HCT116 (cell line): ENCODE results near the gene NUDT22. TPM values are rescaled to one million over a fixed set of nuclear protein-coding genes. Genes with fewer than 3 reads are reported as not detected.

ENCODE experiments used
- ATAC-seq: fragments of 200-7000 bp; cut with Tn5 transposase; 2 replicates; pipeline ENCODE4 v1.9.1; 2020; ENCODE audit warnings: mild to moderate bottlenecking, moderate library complexity
- BruUV-seq: library from RNA; stranded (reverse); fragments of 400-500 nt; replicated peaks from 2 replicates; lab custom pipeline; 2021; lab: Mats Ljungman, UMichigan
- CTCF ChIA-PET: fragments of 300-600 bp; sonication (Branson Sonifier 250); formaldehyde crosslinking; loops from one replicate; lab custom pipeline; 2021; ENCODE audit warnings: antibody characterized with exemption; lab: Charles Lee
- POLR2A ChIA-PET: fragments of 300-600, 350-600 bp; sonication (Branson Sonifier 250); formaldehyde crosslinking; loops from one replicate; lab custom pipeline; 2021; ENCODE audit warnings: antibody characterized with exemption; lab: Charles Lee
- RAD21 ChIA-PET, 2 experiments: fragments of 300-600 bp; sonication (Branson Sonifier 250); formaldehyde crosslinking; loops; one replicate each; lab custom pipeline; 2023; ENCODE audit warnings: low total read pairs in 2 of 2; ENCODE audit not compliant: uncharacterized antibody in 2 of 2, unreplicated experiment in 2 of 2, low non-redundant PET in 1 of 2; lab: Charles Lee
- DNase-seq: peaks from one replicate; pipeline ENCODE4 v3.0.0-alpha.2; 2010; ENCODE audit warnings: low read depth, low spot score
- H2AFZ ChIP-seq: fragments of 200-600 bp; shearing (Covaris generic), sonication (generic); 2 replicates; pipeline ENCODE4 v1.6.1; 2017; ENCODE audit warnings: low read depth, mixed run types, mixed read lengths, antibody characterized with exemption, low read length; ENCODE audit not compliant: poor library complexity, severe bottlenecking
- H3K27ac ChIP-seq: 2 replicates; pipeline ENCODE4 v1.5.1; 2012; ENCODE audit warnings: low read depth, low read length
- H3K27me3 ChIP-seq: fragments of 200-600 bp; sonication (generic); 2 replicates; pipeline ENCODE4 v1.6.1; 2016; ENCODE audit warnings: mixed run types, low read length, mixed read lengths; ENCODE audit not compliant: insufficient read depth
- H3K36me3 ChIP-seq, 2 experiments: fragments of 200-500 bp in 1 of 2; fragments of 200-600 bp in 1 of 2; sonication (Bioruptor generic) in 1 of 2; sonication (generic) in 1 of 2; 2 replicates each; pipeline versions ENCODE4 v1.5.1 to v1.6.1; 2014 to 2016; ENCODE audit warnings: low read length in 2 of 2, inconsistent platforms in 1 of 2, mixed read lengths in 1 of 2, mixed run types in 1 of 2; ENCODE audit not compliant: insufficient read depth in 2 of 2, control insufficient read depth in 1 of 2
- H3K4me1 ChIP-seq, 2 experiments: fragments of 200-600 bp in 1 of 2; sonication (generic) in 1 of 2; 2 replicates each; pipeline versions ENCODE4 v1.5.1 to v1.6.1; 2012 to 2017; ENCODE audit warnings: low read length in 2 of 2, inconsistent platforms in 1 of 2, mild to moderate bottlenecking in 1 of 2, mixed read lengths in 1 of 2, mixed run types in 1 of 2, moderate library complexity in 1 of 2; ENCODE audit not compliant: insufficient read depth in 2 of 2, control insufficient read depth in 1 of 2
- H3K4me2 ChIP-seq: fragments of 200-600 bp; sonication (generic); 2 replicates; pipeline ENCODE4 v1.6.1; 2017; ENCODE audit warnings: mixed run types, low read length, mixed read lengths
- H3K4me3 ChIP-seq, 2 experiments: fragments of 200-600 bp in 1 of 2; sonication (generic) in 1 of 2; replicated peaks in 1 of 2; 2 replicates each; pipeline ENCODE4 v1.5.1; 2011 to 2016; ENCODE audit warnings: low read length in 2 of 2, control low read depth in 1 of 2, low read depth in 1 of 2, mild to moderate bottlenecking in 1 of 2, mixed read lengths in 1 of 2, mixed run types in 1 of 2
- H3K79me2 ChIP-seq: fragments of 200-600 bp; sonication (generic); 2 replicates; pipeline ENCODE4 v1.6.1; 2017; ENCODE audit warnings: mild to moderate bottlenecking, mixed run types, low read length, moderate library complexity, mixed read lengths; ENCODE audit not compliant: insufficient read depth
- H3K9ac ChIP-seq: fragments of 200-600 bp; sonication (generic); 2 replicates; pipeline ENCODE4 v1.6.1; 2016; ENCODE audit warnings: low read length, mixed read lengths
- H3K9me2 ChIP-seq: fragments of 200-600 bp; sonication (generic), shearing (Covaris generic); 2 replicates; pipeline ENCODE4 v1.6.1; 2017; ENCODE audit warnings: mixed run types, mild to moderate bottlenecking, moderate library complexity; ENCODE audit not compliant: insufficient read depth
- H3K9me3 ChIP-seq, 2 experiments: fragments of 200-500 bp in 1 of 2; fragments of 200-600 bp in 1 of 2; sonication (Bioruptor generic) in 1 of 2; sonication (generic) in 1 of 2; 2 replicates each; pipeline ENCODE4 v1.6.1; 2014 to 2017; ENCODE audit warnings: low read length in 2 of 2, mixed read lengths in 2 of 2, inconsistent platforms in 1 of 2, low read depth in 1 of 2, mild to moderate bottlenecking in 1 of 2, mixed run types in 1 of 2, moderate library complexity in 1 of 2; ENCODE audit not compliant: control insufficient read depth in 1 of 2, insufficient read depth in 1 of 2
- H4K20me1 ChIP-seq: fragments of 200-600 bp; sonication (generic), shearing (Covaris generic); 2 replicates; pipeline ENCODE4 v1.6.1; 2017; ENCODE audit warnings: mixed run types, mild to moderate bottlenecking, moderate library complexity; ENCODE audit not compliant: insufficient read depth
- CEBPB ChIP-seq: IDR thresholded peaks from 2 replicates; pipeline ENCODE4 v1.6.1; 2012; ENCODE audit warnings: low read depth
- ELF1 ChIP-seq: IDR thresholded peaks from 2 replicates; pipeline ENCODE4 v1.6.1; 2012; ENCODE audit warnings: low read depth, borderline replicate concordance
- EZH2 ChIP-seq: fragments of 200-600 bp; sonication (generic); IDR thresholded peaks from 2 replicates; pipeline ENCODE4 v1.6.1; 2017; ENCODE audit warnings: antibody characterized with exemption, mixed run types
- EZH2phosphoT487 ChIP-seq: fragments of 200-600 bp; IDR thresholded peaks from 2 replicates; pipeline ENCODE4 v1.6.1; 2018; ENCODE audit warnings: antibody characterized with exemption, borderline replicate concordance
- FOSL1 ChIP-seq: IDR thresholded peaks from 2 replicates; pipeline ENCODE4 v1.6.1; 2012; ENCODE audit warnings: low read depth
- JUND ChIP-seq: IDR thresholded peaks from 2 replicates; pipeline ENCODE4 v1.6.1; 2012
- SIN3A ChIP-seq: IDR thresholded peaks from 2 replicates; pipeline ENCODE4 v1.6.1; 2012; ENCODE audit warnings: low read depth
- SP1 ChIP-seq: IDR thresholded peaks from 2 replicates; pipeline ENCODE4 v1.6.1; 2012; ENCODE audit warnings: low read depth
- SRF ChIP-seq: IDR thresholded peaks from 2 replicates; pipeline ENCODE4 v1.6.1; 2012; ENCODE audit warnings: low read depth
- TCF7L2 ChIP-seq: IDR thresholded peaks from 2 replicates; pipeline ENCODE4 v1.7.0; 2011; ENCODE audit warnings: borderline replicate concordance, inconsistent platforms; ENCODE audit not compliant: insufficient read depth, insufficient read length; ENCODE audit errors: extremely low read depth
- YY1 ChIP-seq: IDR thresholded peaks from 2 replicates; pipeline ENCODE4 v1.6.1; 2011; ENCODE audit warnings: low read length, low read depth, moderate library complexity, mild to moderate bottlenecking; ENCODE audit not compliant: insufficient replicate concordance; ENCODE audit errors: extremely low read depth
- ZFX ChIP-seq: fragments of 450-650 bp; IDR thresholded peaks from 2 replicates; pipeline ENCODE4 v1.6.1; 2017
- ZNF274 ChIP-seq: fragments of 200-500 bp; sonication (Bioruptor generic); IDR thresholded peaks from 2 replicates; pipeline ENCODE4 v1.6.1; 2014; ENCODE audit warnings: mild to moderate bottlenecking, low read depth, low read length, inconsistent platforms
- intact Hi-C: fragments of 100-400 bp; cut with micrococcal nuclease; formaldehyde crosslinking; loops from 2 replicates; pipeline ENCODE4 v1.10.0; 2022
- total RNA-seq: library from RNA; stranded (reverse); gene quantifications from one replicate; pipeline ENCODE4 v1.2.1, GENCODE V29; 2021; ENCODE audit not compliant: unreplicated experiment
- TF ChIP-seq, protein P1 (sequence below), 3 experiments: fragments of 200-600 bp in 1 of 3; sonication (generic) in 1 of 3; IDR thresholded peaks in 2 of 3; conservative IDR thresholded peaks in 1 of 3; 2 replicates each; pipeline ENCODE4 v1.5.1; 2012 to 2017; ENCODE audit warnings: low read depth in 2 of 3, low read length in 2 of 3, antibody characterized with exemption in 1 of 3, borderline replicate concordance in 1 of 3, control low read depth in 1 of 3, mild to moderate bottlenecking in 1 of 3, mixed read lengths in 1 of 3, mixed run types in 1 of 3, moderate library complexity in 1 of 3; ENCODE audit not compliant: insufficient read depth in 1 of 3
- TF ChIP-seq, protein P2 (sequence below): IDR thresholded peaks from 2 replicates; pipeline ENCODE4 v1.6.1; 2012; ENCODE audit warnings: low read depth
- TF ChIP-seq, protein P3 (sequence below): IDR thresholded peaks from 2 replicates; pipeline ENCODE4 v1.6.1; 2012
- TF ChIP-seq, protein P4 (sequence below): IDR thresholded peaks from 2 replicates; pipeline ENCODE4 v1.6.1; 2012

NUDT22 gene
- total RNA-seq, 1 experiment from 2014 or later: 70.9 TPM

DNA sequence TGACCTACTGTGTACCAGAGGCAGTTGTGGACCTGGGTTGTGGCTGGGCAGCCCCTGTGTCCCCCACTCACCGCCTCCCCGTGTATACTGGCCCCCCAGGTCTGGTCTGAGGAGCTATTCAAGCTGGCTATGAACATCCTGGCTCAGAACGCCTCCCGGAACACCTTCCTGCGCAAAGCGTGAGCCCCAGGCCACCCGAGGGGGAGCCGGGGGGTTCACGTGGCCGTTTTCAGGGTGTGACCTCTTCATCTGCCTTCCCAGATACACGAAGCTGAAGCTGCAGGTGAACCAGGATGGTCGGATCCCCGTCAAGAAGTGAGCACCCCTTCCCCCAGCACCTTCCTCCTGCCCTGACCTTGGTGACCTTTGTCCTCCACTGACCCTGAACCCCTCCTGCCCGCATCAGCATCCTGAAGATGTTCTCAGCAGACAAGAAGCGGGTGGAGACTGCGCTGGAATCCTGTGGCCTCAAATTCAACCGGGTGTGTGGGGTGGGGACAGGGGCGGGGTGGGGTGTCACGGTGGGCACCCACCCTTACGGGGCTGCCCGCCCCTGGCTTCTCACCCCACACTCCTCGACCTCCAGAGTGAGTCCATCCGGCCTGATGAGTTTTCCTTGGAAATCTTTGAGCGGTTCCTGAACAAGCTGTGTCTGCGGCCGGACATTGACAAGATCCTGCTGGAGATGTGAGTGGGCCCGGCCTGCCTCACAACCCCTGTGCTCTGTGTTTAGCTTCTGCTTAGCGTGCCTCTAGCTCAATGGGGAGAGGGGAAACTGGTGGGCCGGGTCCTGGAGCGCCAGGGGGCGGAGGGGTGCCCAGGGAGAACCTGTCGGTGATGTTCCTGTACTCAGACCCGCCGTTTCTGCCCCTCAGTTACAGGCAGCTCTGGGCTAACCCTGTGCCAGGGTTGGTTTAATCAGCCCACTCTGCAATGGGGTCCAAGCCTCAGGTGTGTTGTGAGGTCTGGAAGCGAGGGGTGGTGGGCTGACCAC lies 29.4 kb downstream of the NUDT22 start (continued):
- TF ChIP-seq, protein P1, sequence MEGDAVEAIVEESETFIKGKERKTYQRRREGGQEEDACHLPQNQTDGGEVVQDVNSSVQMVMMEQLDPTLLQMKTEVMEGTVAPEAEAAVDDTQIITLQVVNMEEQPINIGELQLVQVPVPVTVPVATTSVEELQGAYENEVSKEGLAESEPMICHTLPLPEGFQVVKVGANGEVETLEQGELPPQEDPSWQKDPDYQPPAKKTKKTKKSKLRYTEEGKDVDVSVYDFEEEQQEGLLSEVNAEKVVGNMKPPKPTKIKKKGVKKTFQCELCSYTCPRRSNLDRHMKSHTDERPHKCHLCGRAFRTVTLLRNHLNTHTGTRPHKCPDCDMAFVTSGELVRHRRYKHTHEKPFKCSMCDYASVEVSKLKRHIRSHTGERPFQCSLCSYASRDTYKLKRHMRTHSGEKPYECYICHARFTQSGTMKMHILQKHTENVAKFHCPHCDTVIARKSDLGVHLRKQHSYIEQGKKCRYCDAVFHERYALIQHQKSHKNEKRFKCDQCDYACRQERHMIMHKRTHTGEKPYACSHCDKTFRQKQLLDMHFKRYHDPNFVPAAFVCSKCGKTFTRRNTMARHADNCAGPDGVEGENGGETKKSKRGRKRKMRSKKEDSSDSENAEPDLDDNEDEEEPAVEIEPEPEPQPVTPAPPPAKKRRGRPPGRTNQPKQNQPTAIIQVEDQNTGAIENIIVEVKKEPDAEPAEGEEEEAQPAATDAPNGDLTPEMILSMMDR (IDR thresholded peaks at IDR 0.05 in 2 of 3, conservative IDR thresholded peaks at IDR 0.05 in 1 of 3; ENCODE audit: borderline replicate concordance in 1 of 3, insufficient read depth in 1 of 3, low read depth in 2 of 3, low read length in 2 of 3): no peak

DNA sequence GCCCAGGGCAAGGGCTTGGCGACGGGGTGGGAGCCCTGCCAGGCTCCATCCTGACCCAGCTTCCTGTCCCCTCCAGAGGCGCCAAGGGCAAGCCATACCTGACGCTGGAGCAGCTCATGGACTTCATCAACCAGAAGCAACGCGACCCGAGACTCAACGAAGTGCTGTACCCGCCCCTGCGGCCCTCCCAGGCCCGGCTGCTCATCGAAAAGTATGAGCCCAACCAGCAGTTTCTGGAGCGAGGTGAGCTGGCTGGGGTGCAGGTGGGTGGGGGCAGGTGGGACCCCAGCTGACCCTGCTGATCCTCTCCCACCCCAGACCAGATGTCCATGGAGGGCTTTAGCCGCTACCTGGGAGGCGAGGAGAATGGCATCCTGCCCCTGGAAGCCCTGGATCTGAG lies 30.2 kb downstream of the NUDT22 start:
- H3K9ac ChIP-seq: no peak overlapping the region
- intact Hi-C loops: no loop called here
- H2AFZ ChIP-seq: no peak overlapping the region
- no peaks in the 10 kb centered on the region for H4K20me1 ChIP-seq
- no peaks in the 10 kb centered on the region for H3K9me3 ChIP-seq
- ChIA-PET CTCF (interaction anchor here (1.1 kb wide), 1 partner anchor 48 kb away, joined by 3 read pairs; no protein-coding TSS in a partner anchor), RAD21 (no interaction called here), POLR2A (no interaction called here)
- H3K36me3 ChIP-seq: peaks cover 27 to 45% of the 10 kb centered on the region in 2 experiments; a peak in 3 of 4 replicates
- no peaks in the 10 kb centered on the region for H3K27me3 ChIP-seq
- no peak overlapping the region for H3K4me3 ChIP-seq
- H3K4me2 ChIP-seq: no peak overlapping the region; the same call in 1 of the 2 replicates
- H3K9me2 ChIP-seq: no peaks in the 10 kb centered on the region
- ATAC-seq (no peak), DNase-seq (no peak)
- no TSS peak for BruUV-seq
- H3K27ac ChIP-seq: peak overlapping the region; percentile 45; the same call in 1 of the 2 replicates
- H3K4me1 ChIP-seq: peaks cover 13 to 30% of the 10 kb centered on the region in 2 experiments
- peaks cover 41% of the 10 kb centered on the region for H3K79me2 ChIP-seq
- TF ChIP-seq ELF1 (no peak), SRF (no peak), JUND (no peak), EZH2phosphoT487 (no peak), FOSL1 (no peak), SIN3A (no peak), EZH2 (no peak), YY1 (no peak), ZNF274 (no peak), SP1 (no peak), ZFX (no peak), CEBPB (no peak), TCF7L2 (no peak)
- TF ChIP-seq, protein P2, sequence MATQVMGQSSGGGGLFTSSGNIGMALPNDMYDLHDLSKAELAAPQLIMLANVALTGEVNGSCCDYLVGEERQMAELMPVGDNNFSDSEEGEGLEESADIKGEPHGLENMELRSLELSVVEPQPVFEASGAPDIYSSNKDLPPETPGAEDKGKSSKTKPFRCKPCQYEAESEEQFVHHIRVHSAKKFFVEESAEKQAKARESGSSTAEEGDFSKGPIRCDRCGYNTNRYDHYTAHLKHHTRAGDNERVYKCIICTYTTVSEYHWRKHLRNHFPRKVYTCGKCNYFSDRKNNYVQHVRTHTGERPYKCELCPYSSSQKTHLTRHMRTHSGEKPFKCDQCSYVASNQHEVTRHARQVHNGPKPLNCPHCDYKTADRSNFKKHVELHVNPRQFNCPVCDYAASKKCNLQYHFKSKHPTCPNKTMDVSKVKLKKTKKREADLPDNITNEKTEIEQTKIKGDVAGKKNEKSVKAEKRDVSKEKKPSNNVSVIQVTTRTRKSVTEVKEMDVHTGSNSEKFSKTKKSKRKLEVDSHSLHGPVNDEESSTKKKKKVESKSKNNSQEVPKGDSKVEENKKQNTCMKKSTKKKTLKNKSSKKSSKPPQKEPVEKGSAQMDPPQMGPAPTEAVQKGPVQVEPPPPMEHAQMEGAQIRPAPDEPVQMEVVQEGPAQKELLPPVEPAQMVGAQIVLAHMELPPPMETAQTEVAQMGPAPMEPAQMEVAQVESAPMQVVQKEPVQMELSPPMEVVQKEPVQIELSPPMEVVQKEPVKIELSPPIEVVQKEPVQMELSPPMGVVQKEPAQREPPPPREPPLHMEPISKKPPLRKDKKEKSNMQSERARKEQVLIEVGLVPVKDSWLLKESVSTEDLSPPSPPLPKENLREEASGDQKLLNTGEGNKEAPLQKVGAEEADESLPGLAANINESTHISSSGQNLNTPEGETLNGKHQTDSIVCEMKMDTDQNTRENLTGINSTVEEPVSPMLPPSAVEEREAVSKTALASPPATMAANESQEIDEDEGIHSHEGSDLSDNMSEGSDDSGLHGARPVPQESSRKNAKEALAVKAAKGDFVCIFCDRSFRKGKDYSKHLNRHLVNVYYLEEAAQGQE: no peak
- TF ChIP-seq, protein P3, sequence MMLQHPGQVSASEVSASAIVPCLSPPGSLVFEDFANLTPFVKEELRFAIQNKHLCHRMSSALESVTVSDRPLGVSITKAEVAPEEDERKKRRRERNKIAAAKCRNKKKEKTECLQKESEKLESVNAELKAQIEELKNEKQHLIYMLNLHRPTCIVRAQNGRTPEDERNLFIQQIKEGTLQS: no peak
- TF ChIP-seq, protein P4, sequence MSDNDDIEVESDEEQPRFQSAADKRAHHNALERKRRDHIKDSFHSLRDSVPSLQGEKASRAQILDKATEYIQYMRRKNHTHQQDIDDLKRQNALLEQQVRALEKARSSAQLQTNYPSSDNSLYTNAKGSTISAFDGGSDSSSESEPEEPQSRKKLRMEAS: no peak
